GM19324 (cell line): ENCODE data around the gene SRSF1.

Experiments used
- ATAC-seq: cut with Tn5 transposase; IDR thresholded peaks from one replicate; pipeline ENCODE4 v1.9.1; 2021; ENCODE audit warnings: mild to moderate bottlenecking, moderate library complexity; ENCODE audit not compliant: unreplicated experiment, low FRiP score

Gene SRSF1

GRCh38 chr17:58019521-58019920, 12.5 kb upstream of the SRSF1 start:
- no peak for ATAC-seq

GRCh38 chr17:58019039-58019438, 12.0 kb upstream of the SRSF1 start:
- no peak for ATAC-seq

- ATAC-seq: no peak
Measured at GRCh38 chr17:58010067-58010799, 3.2 kb upstream of the SRSF1 start.

GRCh38 chr17:58007781-58008706, 998 bp upstream of the SRSF1 start:
- peak; percentile 31 for ATAC-seq

GRCh38 chr17:58006560-58006923, 504 bp downstream of the SRSF1 start:
- peak; percentile 14 for ATAC-seq

GRCh38 chr17:58005728-58006559, 1.1 kb downstream of the SRSF1 start:
- ATAC-seq: no peak

GRCh38 chr17:58005031-58005727, 1.9 kb downstream of the SRSF1 start:
- no peak for ATAC-seq

- no peak for ATAC-seq
Measured at GRCh38 chr17:58004060-58004459, 3.0 kb downstream of the SRSF1 start.

GRCh38 chr17:58002973-58003372, 4.1 kb downstream of the SRSF1 start:
- no peak for ATAC-seq

- no peak for ATAC-seq
Measured at GRCh38 chr17:58002154-58002948, 4.7 kb downstream of the SRSF1 start.

- ATAC-seq: no peak
Measured at GRCh38 chr17:58001461-58002124, 5.5 kb downstream of the SRSF1 start.

- ATAC-seq: no peak
Measured at GRCh38 chr17:57999496-58000017, 7.5 kb downstream of the SRSF1 start.

GRCh38 chr17:57999010-57999495, 8.0 kb downstream of the SRSF1 start:
- ATAC-seq: no peak

- no peak for ATAC-seq
Measured at GRCh38 chr17:57997085-57997809, 9.8 kb downstream of the SRSF1 start.

- ATAC-seq: no peak
Measured at GRCh38 chr17:57995076-57995956, 11.7 kb downstream of the SRSF1 start.

GRCh38 chr17:57994436-57994835, 12.6 kb downstream of the SRSF1 start:
- no peak for ATAC-seq
